MM.1S (cell line): ENCODE data around the gene PRDM7.
"Not testable (repeated sequence)": the region's sequence is repeated elsewhere in the genome, so short reads cannot be mapped to it uniquely, and the experiment has no call there.

Source experiments
- DNase-seq: peaks from one replicate; pipeline ENCODE4 v3.0.0-alpha.2; 2015
- H2AFZ ChIP-seq: fragments of 300-600 bp; sonication (generic); 2 replicates; pipeline ENCODE4 v1.6.0; 2016; ENCODE audit warnings: antibody characterized with exemption, low read length
- H3F3A ChIP-seq: fragments of 300-600 bp; sonication (generic); 2 replicates; pipeline ENCODE4 v1.6.1; 2016; ENCODE audit warnings: mild to moderate bottlenecking, antibody characterized with exemption, low read length, moderate library complexity, mixed read lengths; ENCODE audit not compliant: insufficient read depth
- H3K27ac ChIP-seq: fragments of 300-600 bp; sonication (generic); 2 replicates; pipeline ENCODE4 v1.5.1; 2016; ENCODE audit warnings: mild to moderate bottlenecking, low read length
- H3K27me3 ChIP-seq: fragments of 300-600 bp; sonication (generic); replicated peaks from 2 replicates; pipeline ENCODE4 v1.6.0; 2016; ENCODE audit warnings: low read length; ENCODE audit not compliant: insufficient read depth
- H3K36me3 ChIP-seq: fragments of 300-600 bp; sonication (generic); replicated peaks from 2 replicates; pipeline ENCODE4 v1.6.1; 2016; ENCODE audit warnings: mild to moderate bottlenecking, low read length, mixed read lengths; ENCODE audit not compliant: insufficient read depth
- H3K4me1 ChIP-seq: fragments of 300-600 bp; sonication (generic); 2 replicates; pipeline ENCODE4 v1.6.1; 2016; ENCODE audit warnings: low read length, mixed read lengths
- H3K4me2 ChIP-seq: fragments of 300-600 bp; sonication (generic); 2 replicates; pipeline ENCODE4 v1.6.0; 2016; ENCODE audit warnings: low read depth, low read length
- H3K4me3 ChIP-seq: fragments of 300-600 bp; sonication (generic); 2 replicates; pipeline ENCODE4 v1.5.1; 2016; ENCODE audit warnings: low read length, mixed read lengths
- H3K79me2 ChIP-seq: fragments of 300-600 bp; sonication (generic); 2 replicates; pipeline ENCODE4 v1.6.1; 2016; ENCODE audit warnings: mixed run types, low read length, mixed read lengths
- H3K9ac ChIP-seq: fragments of 300-600 bp; sonication (generic); 2 replicates; pipeline ENCODE4 v1.6.1; 2016; ENCODE audit warnings: low read length, mixed read lengths
- H3K9me2 ChIP-seq: fragments of 300-600 bp; sonication (generic); replicated peaks from 2 replicates; pipeline ENCODE4 v1.6.1; 2016; ENCODE audit warnings: mild to moderate bottlenecking, low read length, mixed read lengths; ENCODE audit not compliant: insufficient read depth
- H3K9me3 ChIP-seq: fragments of 300-600 bp; sonication (generic); replicated peaks from 2 replicates; pipeline ENCODE4 v1.6.1; 2016; ENCODE audit warnings: mild to moderate bottlenecking, low read length, mixed read lengths; ENCODE audit not compliant: insufficient read depth
- H4K20me1 ChIP-seq: fragments of 300-600 bp; sonication (generic); 2 replicates; pipeline ENCODE4 v1.6.1; 2016; ENCODE audit warnings: mild to moderate bottlenecking, low read length, moderate library complexity, mixed read lengths; ENCODE audit not compliant: insufficient read depth

PRDM7 gene

DNA sequence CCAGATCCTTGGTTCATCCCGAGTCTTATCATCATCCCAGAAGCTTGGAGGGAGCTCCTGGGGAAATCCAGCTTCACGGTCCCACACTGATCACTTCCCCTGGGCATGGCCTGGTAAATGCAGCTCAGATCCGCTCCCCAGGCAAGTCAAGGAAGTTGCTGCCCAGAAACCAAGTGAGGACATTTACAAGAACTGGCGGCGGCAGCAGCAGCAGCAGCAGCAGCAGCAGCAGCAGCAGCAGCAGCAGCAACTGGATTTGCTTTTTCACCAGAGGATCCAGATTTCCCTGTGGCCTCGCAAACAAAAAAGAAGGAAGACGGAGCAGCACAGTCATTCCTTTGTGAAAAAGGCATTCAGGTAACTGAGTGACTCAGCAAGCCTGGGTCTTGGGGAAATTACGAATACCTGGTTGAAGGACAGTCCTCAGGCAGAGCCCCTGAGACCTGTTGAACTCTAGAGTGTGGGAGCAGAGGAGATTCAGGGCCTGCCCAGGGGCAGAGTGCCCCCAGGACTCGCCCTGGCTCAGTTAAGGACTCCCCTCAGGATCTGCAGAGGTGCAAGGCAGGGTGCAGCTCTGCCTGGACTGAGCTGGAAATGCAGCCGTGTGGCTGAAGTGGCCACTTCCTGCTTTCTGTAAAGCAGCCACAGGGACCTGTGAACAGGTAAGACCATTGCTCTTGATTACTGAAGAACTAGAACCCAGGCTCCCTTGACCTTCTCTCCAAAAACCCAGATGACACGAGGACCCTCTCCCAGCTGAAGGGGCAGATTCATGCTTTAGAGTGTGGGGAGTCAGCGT, 25.2 kb upstream of the PRDM7 start:
- not testable (repeated sequence) for H3K27ac ChIP-seq, H2AFZ ChIP-seq, H3K4me3 ChIP-seq, H4K20me1 ChIP-seq, H3K9me2 ChIP-seq, H3K4me1 ChIP-seq, H3K79me2 ChIP-seq, H3K9ac ChIP-seq, DNase-seq, H3K4me2 ChIP-seq, H3F3A ChIP-seq, H3K9me3 ChIP-seq, H3K36me3 ChIP-seq, H3K27me3 ChIP-seq

GRCh38 chr16:90101332-90101731, 24.2 kb upstream of the PRDM7 start:
- not testable (repeated sequence) for DNase-seq, H3K9ac ChIP-seq, H3K27ac ChIP-seq, H3K4me2 ChIP-seq, H3K4me1 ChIP-seq, H3K9me3 ChIP-seq, H3K79me2 ChIP-seq, H3K9me2 ChIP-seq, H4K20me1 ChIP-seq, H3K27me3 ChIP-seq, H3F3A ChIP-seq, H2AFZ ChIP-seq, H3K36me3 ChIP-seq, H3K4me3 ChIP-seq

GRCh38 chr16:90100790-90101189, 23.7 kb upstream of the PRDM7 start:
- H3K9me3 ChIP-seq, DNase-seq, H3K27me3 ChIP-seq, H3K36me3 ChIP-seq, H4K20me1 ChIP-seq, H3K79me2 ChIP-seq, H3K9ac ChIP-seq, H3K27ac ChIP-seq, H3K4me3 ChIP-seq, H3K4me2 ChIP-seq, H3F3A ChIP-seq, H2AFZ ChIP-seq, H3K4me1 ChIP-seq, H3K9me2 ChIP-seq: not testable (repeated sequence)

GRCh38 chr16:90100229-90100628, 23.1 kb upstream of the PRDM7 start:
- not testable (repeated sequence) for H3K36me3 ChIP-seq, H3K4me1 ChIP-seq

DNA sequence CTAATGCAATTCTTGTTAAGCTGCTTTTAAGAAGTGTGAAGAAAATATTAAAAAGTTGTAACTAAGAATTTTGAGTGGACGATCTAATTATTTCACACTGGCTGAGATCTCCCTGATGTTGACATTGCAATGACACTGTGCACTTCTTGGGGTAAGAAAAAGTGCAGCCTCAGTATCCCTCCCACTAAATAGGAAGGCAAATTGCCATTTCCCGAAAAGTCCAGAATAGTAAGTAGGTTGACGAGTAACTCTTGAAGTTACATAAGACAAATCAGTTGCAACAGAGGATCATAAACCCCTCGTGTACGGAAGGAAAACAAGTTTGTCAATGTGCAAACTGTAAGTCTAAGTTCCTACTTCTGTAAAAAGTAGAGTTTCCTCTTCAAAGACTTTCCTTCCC, 21.8 kb upstream of the PRDM7 start:
- not testable (repeated sequence) for H3F3A ChIP-seq, H3K4me2 ChIP-seq, DNase-seq, H3K79me2 ChIP-seq, H3K4me3 ChIP-seq, H4K20me1 ChIP-seq, H2AFZ ChIP-seq, H3K27me3 ChIP-seq, H3K27ac ChIP-seq, H3K36me3 ChIP-seq, H3K9ac ChIP-seq, H3K9me3 ChIP-seq, H3K4me1 ChIP-seq, H3K9me2 ChIP-seq

More at GRCh38 chr16:90100229-90100628, 23.1 kb upstream of the PRDM7 start:
- not testable (repeated sequence) for H3K4me2 ChIP-seq, H3K9me2 ChIP-seq, H3K79me2 ChIP-seq, H3K9me3 ChIP-seq, H3K4me3 ChIP-seq, DNase-seq, H2AFZ ChIP-seq, H3K27me3 ChIP-seq, H3K9ac ChIP-seq, H3F3A ChIP-seq, H4K20me1 ChIP-seq, H3K27ac ChIP-seq

DNA sequence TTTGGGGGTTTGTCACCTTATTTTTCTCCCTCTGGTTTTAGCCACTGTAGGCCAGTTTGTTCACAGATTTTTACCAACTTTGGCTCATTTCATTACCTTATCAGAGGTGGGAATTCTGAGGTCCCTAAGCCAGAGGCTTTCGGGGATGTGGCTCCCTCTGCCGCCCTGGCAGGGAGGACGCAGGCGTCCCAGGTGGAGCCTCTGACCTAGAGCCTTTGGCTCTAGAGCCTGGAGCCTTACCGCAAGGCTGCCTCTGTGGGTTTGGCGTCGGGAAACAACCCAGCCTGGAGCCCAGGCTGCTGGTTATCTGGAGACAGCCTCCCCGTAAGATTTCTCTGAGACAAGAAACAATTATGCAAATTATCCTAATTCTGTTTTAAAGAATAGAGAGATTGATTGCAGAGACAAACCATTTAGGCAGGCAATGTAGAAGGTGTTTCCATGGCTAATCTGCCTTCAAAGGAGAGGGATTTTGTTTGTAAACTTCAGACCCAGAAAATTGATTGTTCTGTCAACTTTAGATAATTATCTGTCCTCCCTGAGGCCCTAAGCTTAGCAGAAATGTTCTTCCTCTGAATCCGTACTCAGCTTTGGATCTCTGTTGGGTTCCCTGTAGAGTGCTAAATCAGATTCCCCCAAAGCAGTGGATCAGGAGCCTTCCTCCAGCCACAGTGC, 20.0 kb upstream of the PRDM7 start:
- H3K79me2 ChIP-seq, H3K9ac ChIP-seq, H3K27ac ChIP-seq, H3F3A ChIP-seq, H2AFZ ChIP-seq, H3K36me3 ChIP-seq, H3K9me3 ChIP-seq, H3K27me3 ChIP-seq, H3K4me2 ChIP-seq, H3K4me1 ChIP-seq, H4K20me1 ChIP-seq, H3K9me2 ChIP-seq, H3K4me3 ChIP-seq, DNase-seq: not testable (repeated sequence)

DNA sequence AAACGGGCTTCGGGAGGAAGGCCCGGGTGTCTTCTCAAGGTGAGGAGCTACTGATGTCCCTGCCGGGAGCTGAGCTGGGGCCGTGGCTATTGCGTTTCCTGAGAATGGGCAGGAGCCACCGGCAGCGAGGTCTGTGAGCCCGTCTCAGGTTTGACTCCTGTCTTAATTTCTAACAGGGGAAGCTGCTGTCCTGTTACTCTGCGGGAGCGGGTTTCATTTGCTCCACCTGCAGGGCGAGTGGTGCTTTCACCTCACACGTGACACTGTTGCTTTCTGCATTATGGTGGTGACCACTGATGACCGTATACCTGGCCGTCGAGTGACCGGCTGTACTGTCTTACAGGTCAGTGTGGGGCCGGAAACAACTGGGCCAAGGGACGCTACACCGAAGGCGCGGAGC, 17.7 kb upstream of the PRDM7 start:
- not testable (repeated sequence) for H3K36me3 ChIP-seq, H3K4me1 ChIP-seq, H2AFZ ChIP-seq, H3K4me2 ChIP-seq, H3F3A ChIP-seq, H3K9ac ChIP-seq, DNase-seq, H4K20me1 ChIP-seq, H3K27ac ChIP-seq, H3K27me3 ChIP-seq, H3K79me2 ChIP-seq, H3K9me3 ChIP-seq, H3K4me3 ChIP-seq, H3K9me2 ChIP-seq

- not testable (repeated sequence) for H3K4me3 ChIP-seq, DNase-seq, H3K4me2 ChIP-seq, H3K79me2 ChIP-seq, H4K20me1 ChIP-seq, H2AFZ ChIP-seq, H3K27ac ChIP-seq, H3K4me1 ChIP-seq, H3K9ac ChIP-seq, H3K36me3 ChIP-seq, H3K27me3 ChIP-seq, H3K9me2 ChIP-seq, H3K9me3 ChIP-seq, H3F3A ChIP-seq
Measured at GRCh38 chr16:90094296-90094695, 17.2 kb upstream of the PRDM7 start.
